DND-41 (cell line): ENCODE data around the gene GRM7.

Experiments used
- ATAC-seq: fragments of 200-7000 bp; cut with Tn5 transposase; 3 replicates; pipeline ENCODE4 v1.9.1; 2021; ENCODE audit warnings: low read depth; ENCODE audit not compliant: insufficient read depth
- DNase-seq: peaks from one replicate; pipeline ENCODE4 v3.0.0-alpha.2; 2020
- H2AFZ ChIP-seq: 2 replicates; pipeline ENCODE4 v1.6.0; 2012; ENCODE audit warnings: low read depth, low read length
- H3K27ac ChIP-seq: 2 replicates; pipeline ENCODE4 v1.5.1; 2012; ENCODE audit warnings: low read length, inconsistent platforms
- H3K27me3 ChIP-seq: fragments of 200-600 bp; sonication (generic); 2 replicates; pipeline ENCODE4 v1.6.0; 2012; ENCODE audit warnings: low read length, mild to moderate bottlenecking, inconsistent platforms; ENCODE audit not compliant: insufficient read depth, poor library complexity
- H3K36me3 ChIP-seq: 2 replicates; pipeline ENCODE4 v1.5.1; 2012; ENCODE audit warnings: low read length, inconsistent platforms; ENCODE audit not compliant: insufficient read depth
- H3K4me1 ChIP-seq: 2 replicates; pipeline ENCODE4 v1.5.1; 2012; ENCODE audit warnings: mild to moderate bottlenecking, low read length; ENCODE audit not compliant: insufficient read depth
- H3K4me2 ChIP-seq: 2 replicates; pipeline ENCODE4 v1.6.0; 2012; ENCODE audit warnings: mild to moderate bottlenecking, moderate library complexity, low read length, inconsistent platforms; ENCODE audit not compliant: insufficient read depth
- H3K4me3 ChIP-seq, 2 experiments: fragments of 200-600 bp in 1 of 2; shearing (Covaris generic) in 1 of 2; 2 replicates each; pipeline ENCODE4 v1.5.1; 2012 to 2016; ENCODE audit warnings: inconsistent platforms in 2 of 2, low read length in 2 of 2, mild to moderate bottlenecking in 2 of 2, low read depth in 1 of 2, moderate library complexity in 1 of 2
- H3K79me2 ChIP-seq: 2 replicates; pipeline ENCODE4 v1.6.0; 2012; ENCODE audit warnings: low read length, inconsistent platforms; ENCODE audit not compliant: insufficient read depth
- H3K9ac ChIP-seq: 2 replicates; pipeline ENCODE4 v1.6.0; 2012; ENCODE audit warnings: low read depth, mild to moderate bottlenecking, inconsistent platforms, low read length, moderate library complexity
- H3K9me3 ChIP-seq: 2 replicates; pipeline ENCODE4 v1.5.1; 2012; ENCODE audit warnings: low read length, moderate library complexity, mild to moderate bottlenecking, inconsistent platforms; ENCODE audit not compliant: insufficient read depth, severe bottlenecking
- H4K20me1 ChIP-seq: 2 replicates; pipeline ENCODE4 v1.6.0; 2012; ENCODE audit warnings: low read length; ENCODE audit not compliant: insufficient read depth
- CTCF ChIP-seq: IDR thresholded peaks from 2 replicates; pipeline ENCODE4 v1.5.1; 2012; ENCODE audit warnings: borderline replicate concordance, low read length, moderate library complexity, mild to moderate bottlenecking; ENCODE audit not compliant: poor library complexity, severe bottlenecking; ENCODE audit errors: extremely low read depth
- EZH2 ChIP-seq: IDR thresholded peaks from 3 replicates; pipeline ENCODE4 v1.6.1; 2012; ENCODE audit warnings: borderline replicate concordance, low read depth, mild to moderate bottlenecking, moderate library complexity, low read length, inconsistent platforms; ENCODE audit not compliant: severe bottlenecking

Gene GRM7

GRCh38 chr3:7371693-7372572, 511.0 kb downstream of the GRM7 start:
- Histone ChIP-seq H3K4me1 (no peaks in the 10 kb centered on the region), H3K36me3 (no peaks in the 10 kb centered on the region), H3K27ac (no peak overlapping the region), H3K9me3 (no peaks in the 10 kb centered on the region), H3K79me2 (no peaks in the 10 kb centered on the region), H3K9ac (no peak overlapping the region), H4K20me1 (no peaks in the 10 kb centered on the region), H3K4me2 (no peak overlapping the region), H2AFZ (no peak overlapping the region), H3K4me3 (no peak overlapping the region), H3K27me3 (no peaks in the 10 kb centered on the region)
- TF ChIP-seq EZH2 = no peak
- no peak for TF ChIP-seq CTCF
- DNase-seq (no peak), ATAC-seq (no peak)

GRCh38 chr3:7377103-7377502, 516.2 kb downstream of the GRM7 start:
- Histone ChIP-seq H3K4me1 (no peaks in the 10 kb centered on the region), H2AFZ (no peak overlapping the region), H3K9me3 (no peaks in the 10 kb centered on the region), H3K36me3 (no peaks in the 10 kb centered on the region), H3K27me3 (no peaks in the 10 kb centered on the region), H3K4me3 (no peak overlapping the region), H3K9ac (no peak overlapping the region), H4K20me1 (no peaks in the 10 kb centered on the region), H3K27ac (no peak overlapping the region), H3K79me2 (no peaks in the 10 kb centered on the region), H3K4me2 (no peak overlapping the region)
- TF ChIP-seq CTCF (no peak), EZH2 (no peak)
- DNase-seq (no peak), ATAC-seq (no peak)

- Histone ChIP-seq H2AFZ (no peak overlapping the region), H3K9ac (no peak overlapping the region), H4K20me1 (no peaks in the 10 kb centered on the region), H3K36me3 (no peaks in the 10 kb centered on the region), H3K79me2 (no peaks in the 10 kb centered on the region), H3K9me3 (no peaks in the 10 kb centered on the region), H3K27me3 (no peaks in the 10 kb centered on the region), H3K4me1 (no peaks in the 10 kb centered on the region), H3K27ac (no peak overlapping the region), H3K4me3 (no peak overlapping the region), H3K4me2 (no peak overlapping the region)
- ATAC-seq = no peak
- no peak for DNase-seq
- TF ChIP-seq CTCF (no peak), EZH2 (no peak)
These were observed 520.8 kb downstream of the GRM7 start for GRCh38 chr3:7381741-7382140.
